IPS-15b (cell line): ENCODE data around the gene CGGBP1.

Source experiments
- H3K27me3 ChIP-seq: one replicate; pipeline ENCODE4 v1.6.1; 2013; ENCODE audit warnings: low read length; ENCODE audit not compliant: control insufficient read depth, insufficient read depth
- H3K36me3 ChIP-seq: one replicate; pipeline ENCODE4 v1.6.1; 2013; ENCODE audit warnings: low read length; ENCODE audit not compliant: control insufficient read depth, insufficient read depth
- H3K4me1 ChIP-seq: one replicate; pipeline ENCODE4 v1.6.1; 2013; ENCODE audit warnings: mild to moderate bottlenecking, low read length; ENCODE audit not compliant: control insufficient read depth, insufficient read depth
- H3K4me3 ChIP-seq: one replicate; pipeline ENCODE4 v1.5.1; 2013; ENCODE audit warnings: low read depth, low read length
- H3K9ac ChIP-seq: one replicate; pipeline ENCODE4 v1.6.1; 2013; ENCODE audit warnings: low read depth, mild to moderate bottlenecking, low read length
- H3K9me3 ChIP-seq: one replicate; pipeline ENCODE4 v1.6.1; 2013; ENCODE audit warnings: mild to moderate bottlenecking, low read length; ENCODE audit not compliant: control insufficient read depth, insufficient read depth

Gene CGGBP1

DNA sequence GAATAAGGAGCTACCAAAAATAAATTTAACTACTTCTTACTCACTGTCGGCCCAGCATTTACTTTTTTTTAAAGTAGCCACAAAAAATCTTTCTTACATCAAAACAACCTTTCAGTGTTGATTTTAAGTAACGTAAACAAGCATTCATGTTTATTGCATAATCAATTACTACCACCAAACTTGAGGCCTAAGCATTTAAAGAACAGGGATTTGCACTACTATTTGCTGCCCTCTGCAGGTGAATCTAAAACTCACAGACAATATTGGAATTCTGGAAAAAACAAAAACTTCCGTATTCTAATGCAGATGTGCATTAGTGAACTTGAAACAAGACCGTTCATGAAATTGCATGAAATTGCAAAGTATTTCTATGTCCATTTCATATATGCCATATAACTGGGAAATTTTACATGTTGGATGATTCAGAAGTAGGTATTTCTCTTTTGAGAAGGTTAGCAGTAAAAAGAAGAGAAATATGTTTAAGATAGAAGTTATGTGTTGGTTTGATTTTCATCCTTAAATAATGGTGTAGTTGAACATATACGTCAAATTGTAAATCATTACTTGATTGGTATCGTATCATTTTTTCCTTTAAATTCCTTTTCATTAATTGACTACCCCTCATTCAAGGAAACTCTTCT is 55.6 kb downstream of the CGGBP1 start:
- Histone ChIP-seq H3K9me3 (no peaks in the 10 kb centered on the region), H3K4me3 (no peak overlapping the region), H3K4me1 (no peaks in the 10 kb centered on the region)

DNA sequence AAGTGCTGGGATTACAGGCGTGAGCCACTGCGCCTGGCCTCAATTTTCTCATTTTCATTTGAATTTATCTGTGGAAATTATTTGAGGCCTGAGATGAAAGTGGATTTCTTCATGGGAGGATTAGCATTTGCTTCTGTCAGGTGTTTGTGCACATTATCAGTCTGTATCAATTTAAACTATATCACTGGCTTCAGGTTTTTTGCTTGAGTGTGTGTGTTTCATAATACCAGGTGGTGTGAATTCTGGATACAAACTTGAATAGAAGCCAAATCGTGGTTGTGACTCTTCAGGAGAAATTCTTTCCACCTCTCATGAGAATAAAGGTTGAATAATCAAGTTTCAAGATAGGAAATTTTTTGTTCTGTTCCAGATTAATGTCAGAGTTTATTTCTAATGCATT is 56.4 kb downstream of the CGGBP1 start:
- no peaks in the 10 kb centered on the region for H3K36me3 ChIP-seq
- H3K27me3 ChIP-seq = no peaks in the 10 kb centered on the region
- H3K4me3 ChIP-seq = no peak overlapping the region
- no peak overlapping the region for H3K9ac ChIP-seq
- no peaks in the 10 kb centered on the region for H3K9me3 ChIP-seq
- H3K4me1 ChIP-seq = no peaks in the 10 kb centered on the region

More for the DNA sequence above, 55.6 kb downstream of the CGGBP1 start:
- no peak overlapping the region for H3K9ac ChIP-seq
- no peaks in the 10 kb centered on the region for H3K36me3 ChIP-seq
- H3K27me3 ChIP-seq = no peaks in the 10 kb centered on the region
